ENCODE data around the gene PDGFRB.

- no peak for TF ChIP-seq CTCF (IDR thresholded peaks at IDR 0.05)
- TF ChIP-seq POLR2A (IDR thresholded peaks at IDR 0.05) = no peak
These were observed 24.8 kb upstream of the PDGFRB start for GRCh38 chr5:150180241-150181026.

Data from right lobe of liver (tissue), 4 donors.